NCI-H1092 treated with DMSO at 0.1 percent for 48 hours (cell line): ENCODE results near the gene DNAJC27.

Experiments
- DNase-seq: peaks from one replicate; lab custom pipeline; 2025; lab: John Stamatoyannopoulos, UW

The DNAJC27 gene

DNA sequence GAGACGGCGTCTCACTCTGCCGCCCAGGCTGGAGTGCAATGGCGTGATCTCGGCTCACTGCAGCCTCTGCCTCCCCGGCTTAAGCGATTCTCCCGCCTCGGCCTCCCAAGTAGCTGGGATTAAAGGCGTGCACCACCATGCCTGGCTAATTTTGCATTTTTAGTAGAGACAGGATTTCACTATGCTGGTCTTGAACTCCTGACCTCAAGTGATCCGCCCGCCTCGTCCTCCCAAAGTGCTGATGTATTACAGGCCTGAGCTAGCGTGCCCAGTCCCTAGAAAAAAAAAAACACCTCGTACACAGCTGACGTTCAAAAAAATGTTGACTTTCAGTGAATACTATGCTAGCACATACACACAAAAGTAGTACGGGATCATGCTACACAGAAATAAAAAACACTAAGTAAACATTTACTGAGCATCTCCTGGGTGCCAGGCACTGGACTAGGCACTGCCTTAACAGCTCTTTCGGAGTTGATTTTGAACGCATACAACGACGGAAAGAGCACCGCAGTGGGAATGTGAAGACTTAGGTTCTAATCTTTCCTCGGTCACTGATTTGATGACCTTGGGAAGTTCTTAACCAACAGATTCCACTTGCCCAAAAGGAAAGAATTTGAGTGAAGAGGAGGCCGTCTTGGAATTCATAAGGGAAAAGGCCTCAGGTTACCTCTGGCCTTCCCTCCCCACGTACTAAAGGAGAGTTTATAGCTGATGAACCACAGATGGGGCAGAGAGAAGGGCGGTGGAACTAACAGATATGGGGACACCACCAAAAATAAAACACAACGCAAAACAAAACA lies 1.1 kb downstream of the DNAJC27 start:
- no peak for DNase-seq

DNA sequence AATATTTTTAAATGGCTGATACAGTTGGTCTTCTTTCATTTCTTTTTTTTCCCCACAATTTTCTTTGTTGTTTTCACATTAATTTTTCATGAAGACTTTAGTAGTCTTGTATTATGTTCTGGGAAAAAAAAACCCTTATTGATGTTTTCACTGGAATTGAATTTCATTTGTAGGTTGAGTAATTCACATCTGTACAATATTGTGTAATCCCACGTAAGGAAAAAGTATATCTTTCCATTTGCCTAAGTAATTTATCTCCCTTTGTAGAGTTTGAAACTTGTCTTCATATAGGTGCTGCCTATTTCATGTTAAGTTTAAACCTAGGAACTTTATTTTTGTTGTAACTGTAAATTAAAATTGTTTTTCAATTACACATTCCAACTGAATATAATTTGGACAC lies 2.0 kb downstream of the DNAJC27 start:
- DNase-seq, result no peak

DNA sequence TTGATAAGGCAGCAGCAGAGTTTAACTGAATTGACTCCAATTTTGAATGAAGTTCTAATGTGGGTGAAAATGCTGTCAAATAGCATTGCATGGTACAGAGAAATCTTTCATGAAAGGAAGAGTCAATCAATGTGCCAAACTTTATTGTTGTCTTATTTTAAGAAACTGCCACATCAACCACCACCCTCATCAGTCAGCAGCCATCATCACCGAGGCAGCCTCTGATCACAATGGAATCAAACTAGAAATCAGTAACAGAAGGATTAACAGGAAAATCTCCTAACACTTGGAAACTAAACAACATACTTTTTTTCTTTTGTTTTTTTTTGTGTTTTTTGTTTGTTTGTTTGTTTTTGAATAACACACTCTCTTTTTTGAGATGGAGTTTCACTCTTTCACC lies 9.9 kb downstream of the DNAJC27 start:
- DNase-seq, result no peak

DNA sequence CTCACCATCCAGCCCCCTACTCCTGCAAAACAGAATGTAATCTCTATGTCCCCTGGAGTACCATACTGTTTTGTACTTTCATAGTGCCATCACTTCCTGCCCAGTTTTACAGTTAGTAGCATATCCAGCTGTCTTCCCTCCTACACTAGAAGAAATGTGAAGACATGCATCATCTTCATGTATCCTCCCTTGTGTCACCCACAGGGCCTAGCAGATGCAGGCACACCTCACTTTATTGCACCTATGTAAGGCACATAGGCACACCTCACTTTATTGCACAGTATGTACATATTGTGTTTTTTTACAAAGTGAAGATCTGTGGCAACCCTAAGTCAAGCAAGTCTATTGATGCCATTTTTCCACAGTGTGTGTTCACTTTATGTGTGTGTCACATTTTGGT lies 12.0 kb downstream of the DNAJC27 start:
- no peak for DNase-seq

DNA sequence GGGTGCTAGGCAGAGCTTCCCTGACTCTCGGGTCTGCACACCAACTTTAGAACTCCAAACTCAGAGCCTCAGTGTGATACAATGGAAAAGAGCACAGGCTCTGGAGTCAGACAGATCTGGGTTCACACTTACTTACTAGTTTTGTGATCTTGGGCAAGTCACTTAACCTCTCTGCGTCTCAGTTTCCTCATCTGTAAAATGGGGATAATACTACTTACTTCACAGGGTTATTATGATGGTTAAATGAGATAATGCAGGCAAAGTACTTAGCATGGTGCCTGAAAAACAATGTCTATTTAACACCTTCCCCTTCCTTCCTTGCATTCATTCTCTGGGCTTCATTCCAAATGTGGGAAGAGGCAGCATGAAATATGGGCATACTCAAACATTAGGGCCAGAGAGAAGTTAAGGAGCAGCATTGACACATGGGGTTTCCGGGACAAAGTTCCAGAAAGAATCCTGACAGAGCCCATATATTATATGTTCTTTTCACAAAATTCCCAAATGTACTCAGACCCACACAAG lies 13.3 kb downstream of the DNAJC27 start:
- no peak for DNase-seq

DNA sequence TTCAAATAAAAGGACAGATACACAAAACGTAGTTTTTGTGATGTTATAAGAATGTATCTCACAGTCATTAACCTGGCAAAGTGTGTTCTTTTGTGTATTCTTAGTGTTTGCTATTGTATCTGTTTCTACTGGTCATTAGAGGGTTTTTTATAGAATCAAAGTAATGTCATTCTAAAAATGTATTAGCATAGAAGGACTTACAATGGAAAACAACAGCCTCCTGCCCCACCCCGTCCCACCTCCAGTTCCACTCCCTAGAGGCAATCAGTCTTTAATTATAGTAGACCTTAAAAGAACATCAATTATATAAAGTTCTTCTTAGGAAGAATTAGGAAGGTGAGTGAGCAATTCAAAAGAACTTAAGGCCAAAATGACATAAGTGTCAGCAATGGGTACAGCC lies 13.8 kb downstream of the DNAJC27 start:
- DNase-seq, result no peak

DNA sequence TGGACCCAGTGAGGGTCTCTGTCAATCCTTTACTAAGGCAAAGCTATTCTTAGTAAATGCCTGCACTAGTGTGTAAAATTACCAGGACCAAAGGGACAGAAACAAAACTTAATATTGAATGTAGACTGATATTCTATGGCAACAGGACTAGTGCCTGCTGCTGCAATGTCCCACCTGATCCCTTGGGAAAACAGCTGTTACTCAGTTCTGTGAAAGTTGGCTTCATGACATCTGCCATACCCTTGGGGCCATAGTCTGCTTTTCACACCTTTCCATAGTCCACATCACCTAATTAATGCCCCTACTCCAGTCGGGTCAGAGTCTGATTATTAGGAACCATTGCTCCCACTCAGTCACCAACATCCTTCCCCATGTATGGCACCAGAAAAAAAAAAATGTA lies 14.5 kb downstream of the DNAJC27 start:
- no peak for DNase-seq

DNA sequence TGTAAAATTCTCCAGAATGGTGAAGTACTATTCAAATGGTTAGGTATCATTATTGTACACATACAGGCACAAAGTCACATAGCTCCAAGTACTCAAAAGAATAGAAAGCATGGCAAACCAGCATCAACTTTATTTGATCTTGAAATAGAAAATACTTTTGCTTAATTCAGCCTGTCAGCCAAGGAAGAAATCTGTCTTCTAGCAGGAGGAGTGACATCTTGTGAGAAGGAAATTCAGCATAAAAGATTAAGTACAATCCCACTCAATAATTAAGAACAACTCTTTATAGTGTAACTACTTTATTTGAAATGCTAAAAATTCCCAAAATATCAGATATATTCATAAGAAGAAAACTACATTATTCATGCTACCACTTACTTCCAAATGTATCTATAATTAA lies 15.8 kb downstream of the DNAJC27 start:
- DNase-seq, result no peak

DNA sequence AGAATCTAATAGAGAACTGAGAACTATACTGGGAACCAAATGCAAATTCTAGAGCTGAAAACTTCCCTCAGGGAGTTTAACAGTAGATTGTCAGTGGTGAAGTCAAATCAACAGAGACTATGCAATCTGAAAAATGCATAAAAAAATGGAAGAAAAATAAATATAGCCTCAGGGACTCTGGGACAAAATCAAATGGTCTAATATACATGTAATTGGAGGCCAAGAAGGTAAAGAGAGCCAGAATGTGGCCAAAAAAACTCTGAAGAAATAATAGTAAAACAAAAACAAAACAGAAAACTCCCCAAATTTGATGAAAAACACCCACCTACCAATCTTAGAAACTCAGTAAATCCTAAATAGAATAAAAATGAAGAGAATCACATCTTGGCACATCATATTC lies 16.5 kb downstream of the DNAJC27 start:
- DNase-seq, result no peak

DNA sequence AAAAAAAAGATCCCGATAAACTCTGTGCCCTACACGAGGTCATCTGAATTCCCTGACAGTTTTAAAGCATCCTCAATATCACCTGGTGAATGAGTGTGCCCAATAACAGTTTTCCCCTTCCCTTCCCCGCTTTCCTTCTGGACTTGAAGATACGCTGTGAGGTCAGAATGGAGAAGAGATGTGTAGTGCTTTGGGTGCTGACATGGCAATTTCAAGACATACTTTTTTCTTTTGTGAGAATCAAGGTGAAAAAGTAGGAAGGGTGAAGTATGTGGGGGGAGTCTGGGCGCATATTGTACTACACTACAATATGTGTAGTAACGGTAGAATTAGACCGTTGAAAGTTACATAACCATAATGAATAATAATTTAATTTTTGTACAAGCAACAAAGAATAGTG lies 21.7 kb downstream of the DNAJC27 start:
- DNase-seq, result no peak

DNA sequence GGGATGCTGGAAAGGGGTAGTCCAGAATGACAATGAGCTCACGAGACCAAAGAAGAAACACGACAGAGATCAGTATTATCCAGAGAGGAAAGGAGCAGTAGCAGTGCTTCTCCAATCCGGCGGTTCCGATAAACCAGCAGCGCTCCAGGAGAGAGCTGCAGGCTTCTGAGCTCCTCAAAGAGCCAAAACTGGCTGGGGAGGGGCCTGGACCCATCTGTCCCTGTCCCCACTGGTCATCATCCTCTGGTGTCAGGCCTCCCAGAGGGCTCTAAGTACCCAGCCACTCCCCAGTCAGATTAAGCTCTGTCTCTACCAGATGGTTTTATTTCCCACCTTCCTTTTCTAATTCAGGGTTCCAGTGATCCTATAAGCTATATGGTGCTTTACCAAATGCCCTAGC lies 23.2 kb downstream of the DNAJC27 start:
- DNase-seq, result no peak

DNA sequence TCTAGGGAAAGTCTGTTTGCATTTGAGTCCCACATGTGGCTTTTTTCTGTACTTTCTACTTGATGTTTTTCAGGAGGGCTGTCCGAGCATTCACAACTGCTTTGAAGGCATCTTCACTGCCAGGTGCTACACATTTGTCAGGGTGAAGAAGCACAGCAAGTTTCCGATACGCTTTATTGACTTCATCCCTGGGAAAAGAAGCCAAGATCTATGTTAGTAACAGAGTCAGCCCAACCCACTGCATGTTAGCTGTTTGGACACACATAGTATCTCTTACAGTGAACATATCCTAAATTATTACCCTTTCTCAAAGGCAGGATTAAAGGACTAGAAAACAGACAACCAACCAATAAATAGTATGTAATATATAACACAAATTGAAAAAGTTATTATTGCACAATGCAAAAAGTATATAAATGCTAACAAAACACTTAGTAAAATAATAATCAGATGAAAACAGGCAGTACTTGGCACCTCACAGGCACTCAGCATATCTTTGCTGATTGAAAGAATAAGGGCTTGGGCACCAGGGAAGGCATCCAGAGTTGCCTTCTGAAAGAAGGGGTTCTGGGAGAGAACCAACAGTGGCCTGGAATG lies 24.1 kb downstream of the DNAJC27 start:
- DNase-seq, result no peak

DNA sequence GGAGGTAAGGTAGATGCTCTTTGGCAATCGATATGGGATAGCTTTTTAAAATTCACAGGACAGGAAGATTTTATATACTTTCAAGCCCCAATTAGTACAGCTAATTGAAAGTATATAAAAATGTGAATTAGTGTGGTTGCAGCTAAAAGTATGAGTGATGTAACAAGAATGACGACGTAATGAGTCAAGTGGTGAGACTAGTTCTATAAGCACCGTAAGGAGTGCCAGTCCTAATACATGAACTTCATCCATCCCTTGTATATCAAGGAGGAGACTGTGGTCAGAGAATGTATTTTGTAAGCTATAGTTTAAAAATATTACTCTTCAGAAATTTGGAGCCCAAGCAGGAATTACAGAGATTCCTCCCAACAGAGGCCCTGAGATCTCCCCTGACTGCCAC lies 25.8 kb downstream of the DNAJC27 start:
- no peak for DNase-seq

DNA sequence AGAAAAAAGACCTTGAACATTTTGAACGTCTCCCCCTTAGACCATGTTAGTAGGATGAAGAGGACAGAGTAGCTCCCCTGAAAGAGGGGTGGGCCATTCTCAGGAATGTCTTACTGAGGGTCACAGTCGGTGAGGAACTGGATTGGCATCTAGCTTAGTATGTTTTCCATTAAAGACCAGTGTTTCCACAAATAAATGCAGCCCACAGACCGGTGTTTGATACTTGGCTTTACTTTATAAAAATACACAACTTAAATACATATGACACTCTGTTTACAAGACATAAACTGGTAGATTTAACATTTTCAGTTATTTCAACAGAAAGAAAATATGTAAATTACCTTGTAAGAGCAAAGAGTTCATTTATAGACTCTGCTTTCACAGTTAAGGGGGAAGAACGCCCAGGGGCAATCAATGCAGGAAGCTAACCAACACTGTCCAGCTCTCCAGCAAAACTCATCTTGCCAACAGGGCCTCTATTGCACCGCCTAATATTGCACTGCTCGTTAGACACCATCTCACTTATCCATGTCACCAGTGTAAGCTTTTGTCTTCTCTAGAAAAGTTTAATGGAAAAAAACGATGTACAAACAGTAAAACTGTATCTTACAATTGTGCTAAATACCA lies 28.2 kb downstream of the DNAJC27 start:
- no peak for DNase-seq

DNA sequence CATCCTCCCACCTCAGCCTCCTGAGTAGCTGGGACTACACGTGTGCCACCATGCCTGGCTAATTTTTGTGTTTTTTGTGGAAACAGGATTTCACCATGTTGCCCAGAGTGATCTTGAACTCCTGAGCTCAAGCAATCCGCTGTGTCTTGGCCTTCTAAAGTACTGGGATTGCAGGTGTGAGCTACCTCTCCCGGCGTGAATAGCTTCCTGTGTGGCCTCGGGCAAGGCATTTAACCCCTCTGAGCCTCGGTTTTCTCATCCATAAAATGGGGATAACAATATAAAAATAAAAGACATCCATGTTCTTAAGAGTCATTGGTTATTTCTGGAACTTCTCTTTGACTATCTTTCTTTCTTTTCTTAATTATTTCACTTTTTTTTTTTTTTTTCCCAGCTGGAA lies 32.4 kb downstream of the DNAJC27 start:
- no peak for DNase-seq

DNA sequence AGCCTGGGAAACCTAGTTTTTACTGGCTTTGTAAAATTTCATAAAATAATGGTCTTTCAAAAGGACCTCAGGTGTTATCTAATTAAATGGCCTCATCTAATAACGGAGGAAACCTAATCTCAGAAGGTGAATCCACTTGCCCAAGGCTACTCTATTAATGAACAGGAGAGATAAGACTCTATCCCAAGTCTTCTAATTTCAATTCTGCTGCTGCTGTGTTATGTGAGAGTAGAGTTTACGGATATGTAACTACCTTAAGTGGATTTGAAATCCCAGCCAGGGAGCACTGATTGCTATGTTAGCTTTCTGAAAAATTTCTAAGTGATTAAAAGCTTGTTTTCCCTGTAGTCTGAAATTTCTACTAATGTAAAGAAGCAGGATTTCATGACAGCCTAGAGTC lies 34.5 kb downstream of the DNAJC27 start:
- no peak for DNase-seq

DNA sequence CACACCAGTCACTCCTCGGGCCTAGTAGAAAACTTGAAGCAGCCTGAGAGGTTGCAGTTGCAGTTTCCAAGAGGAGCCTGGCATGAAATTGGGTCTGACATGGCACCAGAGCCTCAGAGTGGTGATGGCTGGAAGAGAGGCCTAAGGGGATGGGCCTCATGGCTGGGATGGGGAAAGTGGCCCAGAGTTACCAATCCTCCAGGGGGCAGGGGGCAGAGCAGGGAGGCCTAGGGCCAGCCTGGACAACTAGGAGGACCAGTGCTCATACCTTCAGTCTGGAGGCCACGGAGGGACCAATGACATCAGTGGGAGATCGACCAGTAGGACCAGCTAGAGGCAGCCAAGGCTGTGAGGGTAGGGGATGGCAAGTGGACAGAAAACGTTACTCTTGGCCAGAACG lies 36.6 kb downstream of the DNAJC27 start:
- no peak for DNase-seq

DNA sequence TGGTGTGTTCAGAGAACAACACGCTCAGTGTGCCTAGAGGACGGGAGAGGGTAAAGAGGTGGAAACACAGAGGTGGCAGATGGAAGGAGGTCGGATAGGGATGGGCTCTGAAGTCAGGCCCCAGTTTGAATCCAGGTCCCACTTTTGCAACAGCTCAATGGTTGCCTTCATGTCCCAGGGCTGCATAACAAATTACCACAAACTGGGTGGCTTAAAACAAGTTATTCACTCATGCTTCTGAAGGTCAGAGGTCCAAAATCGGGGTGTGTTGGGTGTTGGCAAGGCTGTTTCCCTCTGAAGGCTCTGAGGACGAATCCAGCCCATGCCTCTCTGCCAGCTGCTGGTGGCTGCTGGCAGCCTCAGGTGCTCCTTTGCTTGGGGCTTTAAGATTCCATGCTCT lies 39.0 kb downstream of the DNAJC27 start:
- DNase-seq, result no peak

DNA sequence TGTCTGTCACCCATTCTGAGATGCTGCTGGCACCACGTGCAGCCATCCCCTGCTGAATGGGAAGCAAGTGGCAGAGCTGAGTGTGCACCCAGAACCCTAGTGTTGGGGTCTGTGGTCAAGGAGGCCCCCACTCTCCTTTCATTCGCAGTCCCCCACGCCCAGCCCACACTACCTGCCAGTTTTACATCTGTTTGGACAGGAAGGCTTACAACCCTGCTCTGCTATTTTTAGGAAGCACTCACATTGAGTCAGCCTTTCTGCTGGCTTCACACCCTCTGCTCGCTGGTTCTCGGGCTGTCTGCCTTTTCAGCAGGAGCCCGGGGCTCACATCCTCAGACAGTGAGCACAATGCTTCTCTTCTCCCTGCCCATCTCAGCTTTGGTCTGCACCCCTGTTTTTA lies 41.0 kb downstream of the DNAJC27 start:
- no peak for DNase-seq

DNA sequence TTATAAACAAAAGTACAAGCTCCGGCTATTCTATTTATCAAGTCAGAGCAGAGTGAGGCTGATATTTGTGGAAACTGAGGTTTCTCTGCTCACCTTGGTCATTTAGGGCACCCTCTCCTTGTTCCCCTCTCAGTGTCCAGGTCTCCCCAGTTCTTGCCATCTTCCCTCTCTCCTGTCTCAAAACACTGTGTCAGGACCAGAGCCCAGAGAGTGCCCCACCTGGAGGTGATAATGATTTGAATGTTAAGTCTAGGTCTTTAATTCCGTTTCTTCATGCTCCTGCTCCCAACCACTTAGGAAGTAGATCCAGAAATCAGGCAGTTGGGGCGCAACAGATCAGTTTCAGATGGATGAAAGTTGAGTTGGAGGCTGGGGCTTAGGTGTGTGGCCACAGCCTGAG lies 42.5 kb downstream of the DNAJC27 start:
- no peak for DNase-seq

DNA sequence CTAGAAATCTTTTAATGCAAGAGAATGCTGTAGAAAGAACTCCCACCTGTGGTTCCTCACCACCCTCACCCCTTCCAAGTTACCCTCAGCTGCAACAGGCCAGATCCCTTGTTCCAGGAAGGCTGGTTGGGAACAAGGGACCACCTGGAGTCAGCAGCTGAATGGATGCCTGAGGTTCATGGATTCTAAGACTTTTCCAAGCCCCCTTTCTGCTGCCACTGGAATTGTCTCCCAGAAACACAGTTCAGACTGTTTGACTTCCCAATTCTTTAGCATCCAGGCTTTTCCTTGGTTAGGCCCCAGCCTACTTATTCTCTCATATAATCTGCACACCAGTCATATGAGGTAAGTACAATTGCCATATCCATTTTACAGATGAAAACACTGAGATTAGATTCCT lies 43.7 kb downstream of the DNAJC27 start:
- no peak for DNase-seq

DNA sequence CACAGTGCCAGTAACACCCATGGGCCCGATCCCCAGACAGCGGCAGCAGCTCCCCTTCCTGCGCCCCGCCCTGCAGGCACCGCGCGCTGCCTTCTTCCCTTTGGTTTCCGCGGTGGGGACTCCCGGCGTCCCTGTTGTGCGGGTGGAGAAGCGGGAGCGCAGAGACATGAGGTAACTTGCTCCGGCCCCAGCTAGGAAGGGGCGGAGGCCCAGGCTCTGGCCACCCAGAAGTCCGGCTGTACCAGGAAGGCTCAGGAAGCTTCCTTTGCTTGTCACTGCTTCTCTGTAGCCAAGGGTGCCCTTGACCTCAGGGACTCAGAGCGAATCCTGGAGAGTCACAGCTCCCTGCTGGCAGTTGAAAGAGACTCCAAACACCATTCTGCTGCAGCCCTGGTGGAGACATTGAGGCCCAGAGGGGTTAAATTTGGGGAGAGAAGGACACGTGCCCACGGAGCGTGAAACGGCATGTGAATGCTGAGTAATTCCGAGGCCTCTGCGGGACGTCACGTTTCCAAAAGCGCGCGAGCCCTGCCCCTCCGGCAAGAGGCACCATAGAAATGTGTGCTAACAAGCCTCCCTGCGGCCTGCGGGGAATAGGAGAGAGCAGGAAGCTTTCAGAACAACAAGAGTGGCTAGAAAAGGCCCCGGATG lies 45.0 kb downstream of the DNAJC27 start:
- no peak for DNase-seq

DNA sequence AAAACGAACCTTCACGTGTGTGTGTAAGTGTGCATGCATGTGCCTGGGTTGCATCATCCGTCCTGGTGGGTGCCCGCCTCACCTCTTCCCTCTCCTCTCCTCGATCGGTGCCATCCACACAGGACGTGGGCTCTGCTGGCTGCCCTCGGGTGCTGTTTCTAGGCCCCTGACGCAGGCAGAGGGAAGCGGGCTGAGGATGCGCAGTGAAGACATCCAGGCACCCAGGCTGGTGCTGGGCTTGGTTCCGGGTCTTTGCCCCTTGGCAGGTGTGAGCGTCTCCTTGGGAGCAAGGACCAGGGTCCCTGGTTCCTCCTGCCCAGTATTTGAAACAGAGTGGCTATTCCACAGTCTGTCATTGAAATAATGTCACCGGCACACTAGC lies 45.5 kb downstream of the DNAJC27 start:
- DNase-seq, result no peak
